Osteocyte (in vitro differentiated cells): ENCODE data around the gene AQP12B. TPM values are rescaled to one million over a fixed set of nuclear protein-coding genes. Genes with fewer than 3 reads are reported as not detected.

Experiments used
- DNase-seq: peaks from one replicate; pipeline ENCODE4 v3.0.0; 2021; ENCODE audit warnings: mixed read lengths; ENCODE audit not compliant: unreplicated experiment; ENCODE audit errors: extremely low spot score
- H3K27ac Mint-ChIP-seq: one replicate; pipeline ENCODE4 v1.8.0; 2021; ENCODE audit warnings: mild to moderate bottlenecking, mixed read lengths; ENCODE audit not compliant: unreplicated experiment
- H3K27me3 Mint-ChIP-seq: one replicate; pipeline ENCODE4 v1.8.0; 2021; ENCODE audit warnings: mixed read lengths; ENCODE audit not compliant: unreplicated experiment
- H3K36me3 Mint-ChIP-seq: one replicate; pipeline ENCODE4 v1.8.0; 2021; ENCODE audit warnings: mixed read lengths; ENCODE audit not compliant: unreplicated experiment
- H3K4me1 Mint-ChIP-seq: one replicate; pipeline ENCODE4 v1.8.0; 2021; ENCODE audit warnings: mixed read lengths; ENCODE audit not compliant: unreplicated experiment
- H3K4me3 Mint-ChIP-seq: one replicate; pipeline ENCODE4 v1.8.0; 2021; ENCODE audit warnings: mild to moderate bottlenecking, moderate library complexity, mixed read lengths; ENCODE audit not compliant: unreplicated experiment
- H3K9me3 Mint-ChIP-seq: one replicate; pipeline ENCODE4 v1.8.0; 2021; ENCODE audit warnings: mixed read lengths; ENCODE audit not compliant: unreplicated experiment
- total RNA-seq: library from RNA; stranded (reverse); gene quantifications from 2 replicates; pipeline ENCODE4 v1.2.1, GENCODE V29; 2021
- TF ChIP-seq, protein P1 (sequence below): fragments of 200-600 bp; sonication (generic); IDR thresholded peaks from 2 replicates; pipeline ENCODE4 v1.5.0; 2021; ENCODE audit warnings: antibody characterized with exemption, mild to moderate bottlenecking, moderate library complexity

AQP12B gene
- total RNA-seq, 1 donor from 2014 or later: not detected

DNA sequence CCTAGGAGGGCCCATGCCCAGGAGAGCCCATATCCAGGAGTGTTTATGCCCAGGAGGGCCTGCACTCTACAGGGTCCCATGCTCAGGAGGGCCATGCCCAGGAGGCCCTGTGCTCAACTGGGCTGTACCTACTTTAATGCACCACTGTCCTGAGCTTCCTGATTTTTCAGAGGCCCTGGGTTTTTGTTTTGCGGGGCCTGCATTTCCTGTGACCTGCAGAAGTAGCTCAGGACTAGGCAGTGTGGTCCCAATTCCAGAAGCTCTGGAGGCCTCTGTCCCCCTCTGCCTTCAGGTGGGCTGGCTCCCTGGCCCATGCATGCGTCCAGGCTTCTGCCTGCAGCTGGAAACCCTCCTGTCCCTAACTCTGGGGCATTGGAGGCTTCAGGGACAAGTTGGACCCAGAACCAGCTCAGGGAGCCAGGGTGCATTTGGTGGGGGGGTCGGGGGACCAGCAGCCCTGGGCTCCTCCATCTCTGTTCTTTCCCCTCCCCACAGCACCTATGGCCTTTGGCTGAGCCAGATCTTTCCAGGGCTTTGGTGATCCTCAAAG, 46.6 kb downstream of the AQP12B start:
- peaks cover 3% of the 10 kb centered on the region for H3K36me3 Mint-ChIP-seq
- peaks cover 3% of the 10 kb centered on the region for H3K27me3 Mint-ChIP-seq
- DNase-seq: no peak
- H3K27ac Mint-ChIP-seq: no peak overlapping the region
- H3K9me3 Mint-ChIP-seq: peaks cover 21% of the 10 kb centered on the region
- no peak overlapping the region for H3K4me3 Mint-ChIP-seq
- TF ChIP-seq, protein P1, sequence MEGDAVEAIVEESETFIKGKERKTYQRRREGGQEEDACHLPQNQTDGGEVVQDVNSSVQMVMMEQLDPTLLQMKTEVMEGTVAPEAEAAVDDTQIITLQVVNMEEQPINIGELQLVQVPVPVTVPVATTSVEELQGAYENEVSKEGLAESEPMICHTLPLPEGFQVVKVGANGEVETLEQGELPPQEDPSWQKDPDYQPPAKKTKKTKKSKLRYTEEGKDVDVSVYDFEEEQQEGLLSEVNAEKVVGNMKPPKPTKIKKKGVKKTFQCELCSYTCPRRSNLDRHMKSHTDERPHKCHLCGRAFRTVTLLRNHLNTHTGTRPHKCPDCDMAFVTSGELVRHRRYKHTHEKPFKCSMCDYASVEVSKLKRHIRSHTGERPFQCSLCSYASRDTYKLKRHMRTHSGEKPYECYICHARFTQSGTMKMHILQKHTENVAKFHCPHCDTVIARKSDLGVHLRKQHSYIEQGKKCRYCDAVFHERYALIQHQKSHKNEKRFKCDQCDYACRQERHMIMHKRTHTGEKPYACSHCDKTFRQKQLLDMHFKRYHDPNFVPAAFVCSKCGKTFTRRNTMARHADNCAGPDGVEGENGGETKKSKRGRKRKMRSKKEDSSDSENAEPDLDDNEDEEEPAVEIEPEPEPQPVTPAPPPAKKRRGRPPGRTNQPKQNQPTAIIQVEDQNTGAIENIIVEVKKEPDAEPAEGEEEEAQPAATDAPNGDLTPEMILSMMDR: no peak
- no peaks in the 10 kb centered on the region for H3K4me1 Mint-ChIP-seq

DNA sequence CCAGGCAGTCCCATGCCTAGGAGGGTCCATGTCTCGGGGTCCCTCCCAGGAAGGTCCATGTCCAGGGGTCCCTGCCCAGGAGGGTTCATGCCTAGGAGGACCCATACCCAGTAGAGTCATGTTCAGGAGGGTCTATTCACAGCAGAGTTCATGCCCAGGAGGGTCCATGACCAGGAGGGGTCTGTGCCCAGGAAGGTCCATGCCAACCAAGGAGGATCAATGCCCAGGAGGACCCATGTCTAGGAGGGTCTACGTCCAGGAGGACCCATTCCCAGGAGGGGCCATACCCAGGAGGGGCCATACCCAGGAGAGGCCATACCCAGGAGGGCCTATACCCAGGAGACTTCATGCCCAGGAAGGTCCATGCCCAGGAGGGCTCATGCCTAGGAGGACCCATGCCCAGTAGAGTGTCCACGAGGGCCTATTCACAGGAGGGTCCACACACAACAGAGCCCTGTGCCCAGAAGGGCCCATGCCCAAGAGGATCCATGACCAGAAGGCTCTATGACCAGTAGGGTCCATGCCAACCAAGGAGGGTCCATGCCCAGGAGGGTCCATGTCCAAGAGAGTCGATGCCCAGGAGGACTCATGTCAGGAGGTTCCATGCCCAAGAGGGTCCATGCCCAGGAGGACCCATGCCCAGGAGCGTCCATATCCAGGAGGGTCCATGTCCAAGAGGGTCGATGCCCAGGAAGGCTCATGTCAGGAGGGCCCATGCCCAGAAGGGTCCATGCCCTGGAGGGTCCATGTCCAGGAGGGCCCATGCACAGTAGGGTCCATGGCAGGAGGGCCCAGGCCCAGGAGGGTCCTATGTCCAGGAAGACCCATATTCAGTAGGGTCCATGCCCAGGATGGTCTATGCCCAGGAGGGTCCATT, 47.3 kb downstream of the AQP12B start:
- TF ChIP-seq, protein P1: no peak
- DNase-seq: no peak
- Mint-ChIP-seq H3K27me3 (peaks cover 3% of the 10 kb centered on the region), H3K36me3 (peaks cover 3% of the 10 kb centered on the region), H3K9me3 (peaks cover 21% of the 10 kb centered on the region), H3K4me1 (no peaks in the 10 kb centered on the region), H3K4me3 (no peak overlapping the region), H3K27ac (no peak overlapping the region)

DNA sequence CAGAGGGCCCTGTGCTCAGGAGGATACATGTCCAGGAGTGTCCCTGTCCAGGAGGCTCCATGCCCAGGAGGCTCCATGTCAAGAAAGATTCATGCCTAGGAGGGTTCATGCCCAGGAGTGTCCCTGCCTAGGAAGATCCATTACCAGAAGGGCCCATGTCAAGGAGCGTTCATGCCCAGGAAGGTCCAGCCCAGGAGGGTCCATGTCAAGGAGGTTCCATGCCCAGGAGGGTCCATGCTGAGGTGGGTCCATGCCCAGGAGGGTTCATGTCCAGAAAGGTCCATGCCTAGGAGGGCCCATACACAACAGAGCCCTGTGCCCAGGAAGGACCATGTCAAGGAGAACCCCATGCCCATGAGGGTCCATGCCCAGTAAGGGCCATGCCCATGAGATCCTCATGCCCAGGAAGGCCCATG, 50.4 kb downstream of the AQP12B start:
- H3K27me3 Mint-ChIP-seq: no peaks in the 10 kb centered on the region
- no peak overlapping the region for H3K27ac Mint-ChIP-seq
- DNase-seq: no peak
- H3K36me3 Mint-ChIP-seq: peaks cover 3% of the 10 kb centered on the region
- H3K9me3 Mint-ChIP-seq: peaks cover 21% of the 10 kb centered on the region
- TF ChIP-seq, protein P1: no peak
- H3K4me1 Mint-ChIP-seq: no peaks in the 10 kb centered on the region
- no peak overlapping the region for H3K4me3 Mint-ChIP-seq

DNA sequence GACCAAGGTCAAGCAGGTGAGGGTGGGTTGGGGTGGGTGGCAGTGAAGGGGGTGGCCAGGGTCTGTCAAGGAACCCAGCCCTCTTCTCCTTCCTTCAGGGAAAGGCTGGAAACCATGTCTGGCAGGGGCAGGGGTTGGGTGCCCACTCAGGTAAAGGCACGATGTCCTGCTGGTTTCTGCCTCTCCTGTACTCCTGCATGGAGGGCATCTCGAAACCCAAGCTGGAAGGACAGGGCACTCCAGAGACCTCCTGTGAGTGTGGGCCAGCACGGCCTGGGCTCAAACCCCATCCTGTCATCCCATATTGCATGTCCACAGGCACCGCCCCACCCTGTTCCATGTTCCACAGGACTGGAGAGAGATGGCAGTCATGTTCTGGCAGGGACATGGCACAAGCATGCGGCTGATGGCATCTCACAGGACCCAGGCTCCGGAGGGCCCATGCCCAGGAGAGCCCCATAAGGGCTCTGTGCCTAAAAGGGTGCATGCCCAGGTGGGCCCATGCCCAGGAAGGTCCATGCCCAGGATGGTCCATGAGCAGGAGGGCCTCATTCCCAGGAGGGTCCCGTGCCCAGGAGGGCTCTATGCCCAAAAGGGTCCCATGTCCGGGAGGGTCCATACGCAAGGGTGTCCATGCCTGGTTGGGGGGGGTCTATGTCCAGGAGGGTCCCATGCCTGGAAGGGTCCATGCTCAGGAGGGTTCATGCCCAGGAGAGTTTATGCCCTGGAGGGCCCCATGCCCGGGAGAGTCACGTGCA, 51.0 kb downstream of the AQP12B start:
- H3K4me1 Mint-ChIP-seq: no peaks in the 10 kb centered on the region
- TF ChIP-seq, protein P1: no peak
- H3K27me3 Mint-ChIP-seq: no peaks in the 10 kb centered on the region
- peaks cover 21% of the 10 kb centered on the region for H3K9me3 Mint-ChIP-seq
- DNase-seq: no peak
- H3K27ac Mint-ChIP-seq: no peak overlapping the region
- peaks cover 3% of the 10 kb centered on the region for H3K36me3 Mint-ChIP-seq
- no peak overlapping the region for H3K4me3 Mint-ChIP-seq
